A549 (cell line): ENCODE data around the gene TCF4. TPM values are rescaled to one million over a fixed set of nuclear protein-coding genes. Genes with fewer than 3 reads are reported as not detected.

ENCODE experiments used
- ATAC-seq, 2 experiments: fragments of 200-7000 bp in 1 of 2; fragments of >200 bp in 1 of 2; cut with Nextera tagmentation in 1 of 2; cut with Tn5 transposase in 1 of 2; 3 replicates each; pipeline versions ENCODE4 v1.8.0 to v1.9.1; 2018 to 2020; ENCODE audit warnings: mild to moderate bottlenecking in 1 of 2, moderate library complexity in 1 of 2
- CTCF ChIA-PET: fragments of 300-600 bp; sonication (Branson Sonifier 250); formaldehyde crosslinking; extraction: SDS; loops from one replicate; lab custom pipeline; 2021; ENCODE audit warnings: antibody characterized with exemption, inconsistent platforms; lab: Yijun Ruan, JAX
- POLR2A ChIA-PET: fragments of 350-600 bp; formaldehyde crosslinking; extraction: SDS; loops from one replicate; lab custom pipeline; 2021; ENCODE audit warnings: antibody characterized with exemption, inconsistent platforms; lab: Yijun Ruan, JAX
- DNase-seq, 2 experiments: peaks; one replicate each; pipeline versions ENCODE4 v3.0.0 to v3.0.0-alpha.2; 2011 to 2016; ENCODE audit warnings: low read depth in 1 of 2, low spot score in 1 of 2
- FAIRE-seq: peaks from 2 replicates; lab custom pipeline; 2011; peaks lifted over from hg19 to GRCh38; lab: Jason Lieb, UNC
- H3K27ac ChIP-seq, 2 experiments: fragments of >200 bp; sonication (Bioruptor Twin); formaldehyde crosslinking; 3 replicates each; pipeline ENCODE4 v1.5.1; 2016 to 2017
- H3K4me1 ChIP-seq: fragments of >200 bp; sonication (Bioruptor Twin); formaldehyde crosslinking; 3 replicates; pipeline ENCODE4 v1.6.1; 2016
- H3K4me2 ChIP-seq: fragments of >200 bp; sonication (Bioruptor Twin); formaldehyde crosslinking; 3 replicates; pipeline ENCODE4 v1.6.1; 2016
- H3K4me3 ChIP-seq: fragments of >200 bp; sonication (Bioruptor Twin); formaldehyde crosslinking; 3 replicates; pipeline ENCODE4 v1.5.1; 2016
- H3K9me3 ChIP-seq: fragments of >200 bp; sonication (Bioruptor Twin); formaldehyde crosslinking; 3 replicates; pipeline ENCODE4 v1.6.1; 2016
- CBX2 ChIP-seq: fragments of 200-600 bp; sonication (generic); IDR thresholded peaks from 2 replicates; pipeline ENCODE4 v1.6.1; 2016; ENCODE audit warnings: low read depth, mild to moderate bottlenecking, borderline replicate concordance
- CHD4 ChIP-seq: fragments of 200-600 bp; sonication (generic); IDR thresholded peaks from 2 replicates; pipeline ENCODE4 v1.6.1; 2016; ENCODE audit warnings: antibody characterized with exemption, mild to moderate bottlenecking, borderline replicate concordance
- E2F6 ChIP-seq: IDR thresholded peaks from 2 replicates; pipeline ENCODE4 v1.6.1; 2012; ENCODE audit warnings: low read depth, borderline replicate concordance
- EHMT2 ChIP-seq: fragments of 200-600 bp; sonication (generic); IDR thresholded peaks from 2 replicates; pipeline ENCODE4 v1.6.1; 2016; ENCODE audit warnings: antibody characterized with exemption, low read depth, mild to moderate bottlenecking, moderate library complexity
- ELK1 ChIP-seq: fragments of 150-350 bp; IDR thresholded peaks from 2 replicates; pipeline ENCODE4 v1.6.1; 2014; ENCODE audit warnings: low read depth, mild to moderate bottlenecking, low read length
- EP300 ChIP-seq, 2 experiments: fragments of >200 bp; sonication (Bioruptor Twin); formaldehyde crosslinking; IDR thresholded peaks; 2 replicates in 1 of 2; 3 replicates in 1 of 2; pipeline ENCODE4 v1.6.1; 2016 to 2017
- FOSB ChIP-seq: fragments of 250-450 bp; sonication (Bioruptor Pico); IDR thresholded peaks from 2 replicates; pipeline ENCODE4 v1.5.0; 2020; ENCODE audit warnings: mild to moderate bottlenecking, moderate library complexity
- GATA3 ChIP-seq: IDR thresholded peaks from 2 replicates; pipeline ENCODE4 v1.6.1; 2012; ENCODE audit warnings: borderline replicate concordance
- HEYL ChIP-seq: fragments of 250-450 bp; sonication (Bioruptor Pico); IDR thresholded peaks from 2 replicates; pipeline ENCODE4 v1.8.0; 2021; ENCODE audit warnings: mild to moderate bottlenecking, moderate library complexity
- HMGXB4 ChIP-seq: fragments of 250-450 bp; sonication (Bioruptor Pico); IDR thresholded peaks from 2 replicates; pipeline ENCODE4 v1.5.0; 2021; ENCODE audit warnings: mild to moderate bottlenecking, moderate library complexity, borderline replicate concordance
- HOXB5 ChIP-seq: fragments of 250-450 bp; sonication (Bioruptor Pico); IDR thresholded peaks from 2 replicates; pipeline ENCODE4 v1.5.0; 2020; ENCODE audit warnings: mild to moderate bottlenecking, moderate library complexity
- JUN ChIP-seq, 2 experiments: fragments of >200 bp; sonication (Bioruptor Twin); formaldehyde crosslinking; IDR thresholded peaks; 2 replicates in 1 of 2; 3 replicates in 1 of 2; pipeline ENCODE4 v1.6.1; 2016 to 2017
- JUNB ChIP-seq: fragments of >200 bp; sonication (Bioruptor Twin); formaldehyde crosslinking; IDR thresholded peaks from 2 replicates; pipeline ENCODE4 v1.6.1; 2016
- KDM1A ChIP-seq: fragments of 200-600 bp; sonication (generic); IDR thresholded peaks from 2 replicates; pipeline ENCODE4 v1.6.1; 2016; ENCODE audit warnings: low read depth, mild to moderate bottlenecking
- MAX ChIP-seq: IDR thresholded peaks from 2 replicates; pipeline ENCODE4 v1.6.1; 2012
- MAZ ChIP-seq: fragments of 150-350 bp; IDR thresholded peaks from 2 replicates; pipeline ENCODE4 v1.6.1; 2014; ENCODE audit warnings: antibody characterized with exemption, low read depth, low read length, borderline replicate concordance
- MYC ChIP-seq: IDR thresholded peaks from 2 replicates; pipeline ENCODE4 v1.6.1; 2012; ENCODE audit warnings: mild to moderate bottlenecking, inconsistent platforms, low read length, improper control_type of control experiment, borderline replicate concordance
- NFE2L2 ChIP-seq: fragments of 150-350 bp; conservative IDR thresholded peaks from 2 replicates; pipeline ENCODE4 v1.6.1; 2014; ENCODE audit warnings: low read length
- NPAS2 ChIP-seq: fragments of 250-450 bp; sonication (Bioruptor Pico); IDR thresholded peaks from 2 replicates; pipeline ENCODE4 v1.8.0; 2022; ENCODE audit warnings: mild to moderate bottlenecking, moderate library complexity, borderline replicate concordance
- PBX3 ChIP-seq: IDR thresholded peaks from 2 replicates; pipeline ENCODE4 v1.6.1; 2012
- RARB ChIP-seq: fragments of 250-450 bp; sonication (Bioruptor Pico); IDR thresholded peaks from 2 replicates; pipeline ENCODE4 v1.8.0; 2021; ENCODE audit warnings: mild to moderate bottlenecking, moderate library complexity
- RNF2 ChIP-seq: fragments of 200-600 bp; sonication (generic); IDR thresholded peaks from 2 replicates; pipeline ENCODE4 v1.6.1; 2016; ENCODE audit warnings: low read depth, mild to moderate bottlenecking, antibody characterized with exemption, moderate library complexity, borderline replicate concordance
- USF2 ChIP-seq: fragments of 450-650 bp; IDR thresholded peaks from 2 replicates; pipeline ENCODE4 v1.6.1; 2014; ENCODE audit warnings: antibody characterized with exemption
- ZFP36 ChIP-seq: fragments of 450-650 bp; IDR thresholded peaks from 2 replicates; pipeline ENCODE4 v1.6.1; 2014; ENCODE audit warnings: borderline replicate concordance; ENCODE audit not compliant: partially characterized antibody
- ZNF302 ChIP-seq: fragments of 250-450 bp; sonication (Bioruptor Pico); IDR thresholded peaks from 2 replicates; pipeline ENCODE4 v1.9.0; 2021; ENCODE audit warnings: inconsistent platforms, mild to moderate bottlenecking, moderate library complexity
- WGBS: methylation state at CpG from one replicate; pipeline ENCODE4 v1.1.6; 2017; ENCODE audit errors: missing lambda C conversion rate; 5-methylcytosine and 5-hydroxymethylcytosine counted together
- polyA plus RNA-seq, 4 experiments: library from polyadenylated mRNA; depleted of rRNA in 3 of 4; stranded (reverse); fragments of >200 nt; fragmentation: RNase III in 1 of 4; extraction: RNeasy Plus Mini Kit Qiagen cat#74134 plus additional on column Dnase treatment in 1 of 4; gene quantifications; 2 replicates in 3 of 4; 3 replicates in 1 of 4; pipeline ENCODE4 v1.2.3, GENCODE V29; 2011 to 2017

TCF4 gene
- polyA plus RNA-seq, 2 of the 4 experiments (the other 2 are of a cell fraction) = 3.0 to 4.0 TPM

- CTCF ChIA-PET = no interaction called here
- no peak for TF ChIP-seq GATA3
- TF ChIP-seq RNF2 = no peak
- TF ChIP-seq RARB = no peak
- TF ChIP-seq ZNF302 = no peak
- no peak for TF ChIP-seq EP300 (IDR thresholded peaks at IDR 0.05)
- TF ChIP-seq PBX3 = no peak
- TF ChIP-seq HEYL (CRISPR knock-in tag) = no peak
- no peak for TF ChIP-seq NPAS2 (CRISPR knock-in tag)
- TF ChIP-seq JUN (IDR thresholded peaks at IDR 0.05) = no peak
- TF ChIP-seq EHMT2 = no peak
- no peak for TF ChIP-seq NFE2L2
- no peak for TF ChIP-seq USF2
- TF ChIP-seq CBX2 = no peak
- TF ChIP-seq E2F6 = no peak
- no peak for TF ChIP-seq JUNB
- H3K27ac ChIP-seq = no peak overlapping the region
Measured at GRCh38 chr18:55316486-55317184, 271.4 kb downstream of the TCF4 start.

GRCh38 chr18:55314615-55315237 lies 273.3 kb downstream of the TCF4 start:
- Histone ChIP-seq H3K4me2 (no peak overlapping the region), H3K27ac (no peak overlapping the region), H3K4me3 (no peak overlapping the region), H3K4me1 (no peaks in the 10 kb centered on the region), H3K9me3 (no peaks in the 10 kb centered on the region)
- TF ChIP-seq MAZ (no peak), ZNF302 (no peak), CHD4 (no peak), RARB (no peak), EHMT2 (no peak), FOSB (CRISPR knock-in tag) (no peak), HOXB5 (CRISPR knock-in tag) (no peak), HMGXB4 (CRISPR knock-in tag) (no peak), ELK1 (no peak), MAX (no peak), EP300 (IDR thresholded peaks at IDR 0.05) (no peak), MYC (no peak), NFE2L2 (no peak), ZFP36 (no peak), KDM1A (no peak)
- ChIA-PET POLR2A (no interaction called here), CTCF (no interaction called here)
- no peak for ATAC-seq
- no peak for FAIRE-seq
- DNase-seq = no peak

More at GRCh38 chr18:55316486-55317184, 271.4 kb downstream of the TCF4 start:
- ATAC-seq (no peak), FAIRE-seq (no peak), DNase-seq (no peak)
- H3K9me3 ChIP-seq = no peaks in the 10 kb centered on the region
- 59% methylated on average over 4 of the region's 4 CpGs for WGBS
- H3K4me1 ChIP-seq = no peaks in the 10 kb centered on the region
- no peak overlapping the region for H3K4me2 ChIP-seq
- H3K4me3 ChIP-seq = no peak overlapping the region
- POLR2A ChIA-PET = no interaction called here
